ENCODE data around the gene MYO3B.
"Not testable (repeated sequence)": the region's sequence is repeated elsewhere in the genome, so short reads cannot be mapped to it uniquely, and the experiment has no call there.

The MYO3B gene

DNA sequence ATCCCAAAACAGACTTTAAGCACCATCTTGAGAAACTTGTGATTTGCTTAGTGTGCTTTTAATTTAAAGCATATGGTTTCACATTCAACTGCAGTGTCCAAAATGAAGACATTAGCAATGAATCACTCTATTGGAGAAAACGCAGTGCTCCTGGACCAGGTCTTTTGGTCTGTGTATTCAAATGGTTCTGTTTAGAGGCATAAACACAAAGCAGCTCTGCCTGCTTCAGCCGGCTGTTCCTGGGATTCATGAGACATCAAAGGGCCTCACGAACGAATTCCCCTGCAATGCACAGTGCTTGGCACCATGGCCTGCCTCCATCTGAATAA is 420.1 kb downstream of the MYO3B start:
- TF ChIP-seq, protein P1, sequence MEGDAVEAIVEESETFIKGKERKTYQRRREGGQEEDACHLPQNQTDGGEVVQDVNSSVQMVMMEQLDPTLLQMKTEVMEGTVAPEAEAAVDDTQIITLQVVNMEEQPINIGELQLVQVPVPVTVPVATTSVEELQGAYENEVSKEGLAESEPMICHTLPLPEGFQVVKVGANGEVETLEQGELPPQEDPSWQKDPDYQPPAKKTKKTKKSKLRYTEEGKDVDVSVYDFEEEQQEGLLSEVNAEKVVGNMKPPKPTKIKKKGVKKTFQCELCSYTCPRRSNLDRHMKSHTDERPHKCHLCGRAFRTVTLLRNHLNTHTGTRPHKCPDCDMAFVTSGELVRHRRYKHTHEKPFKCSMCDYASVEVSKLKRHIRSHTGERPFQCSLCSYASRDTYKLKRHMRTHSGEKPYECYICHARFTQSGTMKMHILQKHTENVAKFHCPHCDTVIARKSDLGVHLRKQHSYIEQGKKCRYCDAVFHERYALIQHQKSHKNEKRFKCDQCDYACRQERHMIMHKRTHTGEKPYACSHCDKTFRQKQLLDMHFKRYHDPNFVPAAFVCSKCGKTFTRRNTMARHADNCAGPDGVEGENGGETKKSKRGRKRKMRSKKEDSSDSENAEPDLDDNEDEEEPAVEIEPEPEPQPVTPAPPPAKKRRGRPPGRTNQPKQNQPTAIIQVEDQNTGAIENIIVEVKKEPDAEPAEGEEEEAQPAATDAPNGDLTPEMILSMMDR (IDR thresholded peaks at IDR 0.05; ENCODE audit: insufficient read depth, missing control alignments), result no peak
- FAIRE-seq, result no peak

DNA sequence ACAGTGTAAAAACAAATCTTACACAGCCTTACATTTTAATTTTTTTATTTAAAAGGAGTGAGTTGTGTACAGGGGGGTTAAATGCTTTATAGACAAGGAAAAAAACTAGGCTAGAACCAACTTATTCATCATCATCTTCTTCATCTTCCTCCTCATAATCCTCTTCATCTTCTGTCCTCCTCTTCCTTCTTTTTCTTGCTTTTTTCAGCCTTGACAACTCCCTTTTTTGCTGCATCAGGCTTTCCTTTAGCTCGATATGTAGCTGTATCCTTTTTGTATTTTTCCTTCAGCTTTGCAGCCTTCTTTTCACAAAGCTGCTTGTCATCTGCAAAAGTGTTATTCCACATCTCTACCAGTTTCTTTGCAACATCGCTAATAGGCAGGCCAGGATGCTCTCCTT is 423.5 kb downstream of the MYO3B start:
- TF ChIP-seq, protein P1 (IDR thresholded peaks at IDR 0.05; ENCODE audit: insufficient read depth, missing control alignments), result no peak
- no peak for FAIRE-seq
- no peak for DNase-seq (ENCODE audit: insufficient read length, low spot score)

More for the DNA sequence above, 420.1 kb downstream of the MYO3B start:
- no peak for DNase-seq (ENCODE audit: insufficient read length, low spot score)

DNA sequence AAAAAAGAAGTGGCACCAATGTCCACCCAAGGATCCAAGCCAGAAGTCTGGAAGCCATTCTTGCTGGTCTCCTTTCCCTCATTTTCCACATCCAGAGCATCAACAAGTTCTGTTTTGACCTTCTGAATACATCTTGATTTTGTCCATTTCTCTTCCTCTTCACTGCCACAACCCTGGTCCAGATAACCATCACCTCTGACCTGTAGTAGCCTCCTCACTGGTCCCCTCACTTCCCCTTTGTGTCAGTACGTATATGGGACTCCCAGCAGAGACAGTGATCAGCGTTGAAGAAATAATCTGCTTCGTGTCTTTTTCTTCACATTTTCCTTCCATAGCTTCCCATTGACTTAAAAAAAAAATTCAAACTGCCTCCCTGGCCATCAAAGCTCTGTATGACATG is 427.9 kb downstream of the MYO3B start:
- DNase-seq (ENCODE audit: insufficient read length, low spot score) (no peak), FAIRE-seq (no peak)
- TF ChIP-seq, protein P1 (IDR thresholded peaks at IDR 0.05; ENCODE audit: insufficient read depth, missing control alignments), result no peak

DNA sequence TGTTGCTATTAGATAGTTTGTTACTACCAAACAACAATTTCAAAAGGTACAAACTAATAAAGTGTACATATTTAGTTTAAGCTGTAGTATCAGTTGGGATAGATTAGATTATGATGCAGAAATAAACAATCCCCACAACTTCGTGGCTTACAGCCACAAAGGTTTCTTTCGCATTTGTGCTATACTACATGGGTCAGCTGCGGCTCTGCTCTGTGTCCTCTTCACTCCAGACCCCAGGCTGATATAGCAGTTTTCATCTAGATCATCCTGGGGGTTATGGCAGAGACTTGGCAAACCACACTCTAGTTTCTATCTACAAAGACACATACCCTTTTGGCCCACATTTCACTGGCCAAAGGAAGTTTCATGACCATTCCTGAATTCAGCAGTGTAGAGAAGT is 429.2 kb downstream of the MYO3B start:
- TF ChIP-seq, protein P1 (IDR thresholded peaks at IDR 0.05; ENCODE audit: insufficient read depth, missing control alignments), result no peak
- no peak for FAIRE-seq

DNA sequence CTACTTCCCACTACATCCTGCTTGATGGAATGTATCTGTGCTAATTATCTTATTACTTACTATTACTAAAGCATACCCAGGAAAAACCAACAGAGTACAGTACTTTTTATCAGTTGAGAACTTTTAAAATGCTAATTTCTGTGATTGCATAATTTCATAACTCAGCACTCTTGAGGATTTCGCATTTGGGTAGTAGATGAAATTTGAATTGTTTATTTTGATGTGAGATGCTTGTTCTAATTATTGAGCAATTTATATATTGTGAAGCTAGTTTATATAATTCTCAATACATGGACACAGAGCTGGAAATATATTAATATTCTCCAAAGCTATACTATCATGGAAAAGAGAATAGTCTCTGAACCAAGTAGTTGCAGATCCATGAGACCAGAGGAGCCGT is 432.7 kb downstream of the MYO3B start:
- TF ChIP-seq, protein P1 (IDR thresholded peaks at IDR 0.05; ENCODE audit: insufficient read depth, missing control alignments), result no peak
- DNase-seq (ENCODE audit: insufficient read length, low spot score), result no peak

More for the DNA sequence above, 429.2 kb downstream of the MYO3B start:
- DNase-seq (ENCODE audit: insufficient read length, low spot score), result no peak

DNA sequence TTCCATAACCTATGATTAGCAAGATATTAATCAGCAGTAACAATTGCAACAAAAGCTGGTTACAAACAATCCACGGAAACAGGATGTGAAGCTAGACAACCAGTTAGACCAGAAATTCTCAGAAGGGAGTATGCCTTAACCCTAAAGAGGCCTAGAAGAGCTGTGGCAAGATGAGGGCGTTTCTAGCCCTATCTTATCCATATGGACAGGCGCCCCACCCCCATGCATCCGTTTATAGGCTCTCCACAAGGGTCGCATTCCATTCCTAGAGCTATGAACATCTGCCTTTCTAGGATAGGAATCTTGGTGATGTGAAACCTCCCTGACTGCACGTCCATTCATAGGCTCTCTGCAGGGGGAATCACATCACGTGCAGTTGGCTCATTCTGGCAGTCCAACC is 441.0 kb downstream of the MYO3B start:
- DNase-seq (ENCODE audit: insufficient read length, low spot score); FAIRE-seq: not testable (repeated sequence)

More for the DNA sequence above, 432.7 kb downstream of the MYO3B start:
- FAIRE-seq, result no peak

DNA sequence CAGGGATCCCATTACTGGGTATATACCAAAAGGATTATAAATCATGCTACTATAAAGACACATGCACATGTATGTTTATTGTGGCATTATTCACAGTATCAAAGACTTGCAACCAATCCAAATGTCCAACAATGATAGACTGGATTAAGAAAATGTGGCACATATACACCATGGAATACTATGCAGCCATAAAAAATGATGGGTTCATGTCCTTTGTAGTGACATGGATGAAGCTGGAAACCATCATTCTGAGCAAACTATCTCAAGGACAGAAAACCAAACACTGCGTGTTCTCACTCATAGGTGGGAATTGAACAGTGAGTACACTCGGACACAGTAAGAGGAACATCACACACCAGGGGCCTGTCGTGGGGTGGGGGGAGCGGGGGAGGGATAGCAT is 457.1 kb downstream of the MYO3B start:
- not testable (repeated sequence) for DNase-seq (ENCODE audit: insufficient read length, low spot score); FAIRE-seq

DNA sequence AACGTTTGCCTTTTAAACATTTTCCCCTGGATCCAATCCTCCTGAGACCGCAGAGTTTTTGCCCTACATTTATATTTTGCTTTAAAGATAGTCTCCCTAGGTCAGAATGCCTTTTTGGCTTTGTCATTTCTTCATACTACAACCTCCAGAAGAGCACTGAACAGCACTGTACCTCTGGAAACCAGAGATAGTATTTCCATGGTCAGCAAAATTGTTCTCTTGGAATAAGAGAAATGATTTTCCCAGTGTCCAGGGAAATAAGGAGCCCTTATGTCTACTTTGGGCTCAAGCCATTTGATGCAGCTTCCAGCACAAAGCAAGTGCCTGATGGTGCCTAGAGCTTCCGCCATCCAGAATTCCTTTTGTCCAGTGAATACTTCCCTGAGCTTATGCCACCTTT is 461.7 kb downstream of the MYO3B start:
- DNase-seq (ENCODE audit: insufficient read length, low spot score) (no peak), FAIRE-seq (no peak)
- TF ChIP-seq, protein P1 (IDR thresholded peaks at IDR 0.05; ENCODE audit: insufficient read depth, missing control alignments), result no peak
